Fibroblast of lung (primary cell): ENCODE data around the gene CP. TPM values are rescaled to one million over a fixed set of nuclear protein-coding genes. Genes with fewer than 3 reads are reported as not detected.

Experiments used
- DNase-seq, 2 donors: peaks; one replicate each; pipeline versions ENCODE4 v3.0.0 to v3.0.0-alpha.2; 2010; ENCODE audit warnings: low read depth in 2 of 2
- H2AFZ ChIP-seq: 2 replicates; pipeline ENCODE4 v1.5.1; 2012; ENCODE audit warnings: low read length, control low read depth, inconsistent platforms
- H3K27ac ChIP-seq: 2 replicates; pipeline ENCODE4 v1.5.1; 2011; ENCODE audit warnings: low read length, control low read depth; ENCODE audit not compliant: insufficient read depth
- H3K27me3 ChIP-seq: 2 replicates; pipeline ENCODE4 v1.5.1; 2011; ENCODE audit warnings: mild to moderate bottlenecking, low read length; ENCODE audit not compliant: control insufficient read depth, insufficient read depth
- H3K36me3 ChIP-seq: 2 replicates; pipeline ENCODE4 v1.5.1; 2011; ENCODE audit warnings: low read length; ENCODE audit not compliant: control insufficient read depth, insufficient read depth
- H3K4me1 ChIP-seq: 2 replicates; pipeline ENCODE4 v1.5.1; 2011; ENCODE audit warnings: low read length; ENCODE audit not compliant: control insufficient read depth, insufficient read depth; ENCODE audit errors: extremely low read depth
- H3K4me2 ChIP-seq: 2 replicates; pipeline ENCODE4 v1.5.1; 2011; ENCODE audit warnings: low read length, control low read depth; ENCODE audit not compliant: insufficient read depth; ENCODE audit errors: extremely low read depth
- H3K4me3 ChIP-seq, 4 experiments: fragments of 200-600 bp in 1 of 4; sonication (generic) in 1 of 4; replicated peaks in 1 of 4; 2 replicates each; pipeline ENCODE4 v1.5.1; 2011 to 2016; ENCODE audit warnings: low read length in 4 of 4, low read depth in 3 of 4, mild to moderate bottlenecking in 3 of 4, control low read depth in 2 of 4, inconsistent platforms in 1 of 4, mixed read lengths in 1 of 4; ENCODE audit not compliant: insufficient read depth in 1 of 4; ENCODE audit errors: control extremely low read depth in 1 of 4
- H3K79me2 ChIP-seq: 2 replicates; pipeline ENCODE4 v1.5.1; 2012; ENCODE audit warnings: mild to moderate bottlenecking, low read length, inconsistent platforms; ENCODE audit not compliant: control insufficient read depth, insufficient read depth
- H3K9ac ChIP-seq: 2 replicates; pipeline ENCODE4 v1.5.1; 2011; ENCODE audit warnings: mild to moderate bottlenecking, low read length, control low read depth; ENCODE audit not compliant: insufficient read depth
- H3K9me3 ChIP-seq: 2 replicates; pipeline ENCODE4 v1.5.1; 2012; ENCODE audit warnings: low read depth, low read length; ENCODE audit not compliant: control insufficient read depth, insufficient read depth
- H4K20me1 ChIP-seq: 2 replicates; pipeline ENCODE4 v1.5.1; 2011; ENCODE audit warnings: low read length; ENCODE audit not compliant: control insufficient read depth, insufficient read depth; ENCODE audit errors: extremely low read depth
- EZH2 ChIP-seq: IDR thresholded peaks from 2 replicates; pipeline ENCODE4 v1.5.1; 2012; ENCODE audit warnings: low read length, control low read depth, mild to moderate bottlenecking; ENCODE audit errors: missing control alignments
- polyA plus RNA-seq, 2 donors: library from polyadenylated mRNA; depleted of rRNA in 1 of 2; stranded (reverse) in 1 of 2; unstranded in 1 of 2; fragments of >200 nt; gene quantifications; 2 replicates each; pipeline ENCODE4 v1.2.1, GENCODE V29; 2011 to 2012; ENCODE audit warnings: missing spikeins in 1 of 2
- total RNA-seq: library from RNA; depleted of rRNA; stranded (reverse); fragments of >200 nt; gene quantifications from 2 replicates; pipeline ENCODE4 v1.2.1, GENCODE V29; 2014
- TF ChIP-seq, protein P1 (sequence below), 2 donors: IDR thresholded peaks in 1 of 2; conservative IDR thresholded peaks in 1 of 2; 1 replicate in 1 of 2; 2 replicates in 1 of 2; pipeline ENCODE4 v1.5.1; 2011 to 2012; ENCODE audit warnings: low read length in 2 of 2, control low read depth in 1 of 2, inconsistent platforms in 1 of 2, low read depth in 1 of 2, mild to moderate bottlenecking in 1 of 2

The CP gene
- total and polyA plus RNA-seq, 2 donors (not counting 1 experiment from before 2014, with no cell fraction given), result 0.03 TPM; not detected in 1

DNA sequence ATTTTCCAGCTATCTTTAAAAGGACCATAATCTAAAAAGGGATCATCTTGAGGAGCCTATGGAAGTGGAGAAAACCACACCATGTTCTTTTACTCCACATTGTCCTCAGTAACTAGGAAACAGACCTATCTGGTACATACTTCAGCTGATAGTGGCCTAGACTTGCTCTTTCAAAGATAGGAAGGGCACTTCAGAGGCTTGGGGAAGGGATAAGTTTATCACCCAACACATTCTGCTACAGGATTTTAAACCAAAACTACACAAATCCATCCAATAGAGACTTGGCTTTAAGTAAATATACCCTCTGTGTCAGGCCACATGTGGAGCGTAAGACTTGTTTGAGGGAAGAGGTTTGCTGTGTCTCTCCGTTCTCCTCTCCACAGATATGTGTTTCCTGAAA lies 35.4 kb downstream of the CP start:
- Histone ChIP-seq H3K27me3 (no peaks in the 10 kb centered on the region), H3K4me2 (no peak overlapping the region), H3K79me2 (no peaks in the 10 kb centered on the region), H3K36me3 (no peaks in the 10 kb centered on the region), H3K4me1 (peaks cover under 1% of the 10 kb centered on the region), H3K9ac (no peak overlapping the region), H3K27ac (no peak overlapping the region), H2AFZ (no peak overlapping the region), H4K20me1 (no peaks in the 10 kb centered on the region), H3K9me3 (no peaks in the 10 kb centered on the region), H3K4me3 (no peak overlapping the region)
- no peak for DNase-seq
- TF ChIP-seq EZH2, result no peak
- TF ChIP-seq, protein P1, sequence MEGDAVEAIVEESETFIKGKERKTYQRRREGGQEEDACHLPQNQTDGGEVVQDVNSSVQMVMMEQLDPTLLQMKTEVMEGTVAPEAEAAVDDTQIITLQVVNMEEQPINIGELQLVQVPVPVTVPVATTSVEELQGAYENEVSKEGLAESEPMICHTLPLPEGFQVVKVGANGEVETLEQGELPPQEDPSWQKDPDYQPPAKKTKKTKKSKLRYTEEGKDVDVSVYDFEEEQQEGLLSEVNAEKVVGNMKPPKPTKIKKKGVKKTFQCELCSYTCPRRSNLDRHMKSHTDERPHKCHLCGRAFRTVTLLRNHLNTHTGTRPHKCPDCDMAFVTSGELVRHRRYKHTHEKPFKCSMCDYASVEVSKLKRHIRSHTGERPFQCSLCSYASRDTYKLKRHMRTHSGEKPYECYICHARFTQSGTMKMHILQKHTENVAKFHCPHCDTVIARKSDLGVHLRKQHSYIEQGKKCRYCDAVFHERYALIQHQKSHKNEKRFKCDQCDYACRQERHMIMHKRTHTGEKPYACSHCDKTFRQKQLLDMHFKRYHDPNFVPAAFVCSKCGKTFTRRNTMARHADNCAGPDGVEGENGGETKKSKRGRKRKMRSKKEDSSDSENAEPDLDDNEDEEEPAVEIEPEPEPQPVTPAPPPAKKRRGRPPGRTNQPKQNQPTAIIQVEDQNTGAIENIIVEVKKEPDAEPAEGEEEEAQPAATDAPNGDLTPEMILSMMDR (conservative IDR thresholded peaks at IDR 0.05 in 1 of 2, IDR thresholded peaks at IDR 0.05 in 1 of 2; ENCODE audit: low read depth in 1 of 2, low read length in 2 of 2), result no peak

DNA sequence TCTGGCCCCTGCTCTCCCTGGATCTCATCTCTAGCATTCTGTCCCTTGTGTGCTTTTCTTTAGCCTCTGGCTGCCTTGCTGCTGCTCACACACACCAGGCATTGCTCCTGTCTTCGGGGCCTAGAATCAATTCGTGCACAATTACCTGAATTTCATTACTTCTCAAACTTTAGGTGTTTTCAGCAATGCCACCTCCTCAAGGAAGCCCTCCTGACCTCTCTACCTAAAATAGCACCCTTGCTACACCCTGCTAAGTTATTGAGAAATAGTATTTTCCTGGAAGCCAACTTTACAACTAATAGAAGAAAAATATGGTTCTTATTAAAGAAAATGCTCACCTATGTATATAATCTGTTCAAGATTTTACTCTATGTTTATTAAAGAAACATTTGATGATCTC lies 40.4 kb downstream of the CP start:
- Histone ChIP-seq H3K36me3 (no peaks in the 10 kb centered on the region), H3K4me1 (peaks cover 13% of the 10 kb centered on the region), H3K27me3 (no peaks in the 10 kb centered on the region), H3K9me3 (no peaks in the 10 kb centered on the region), H3K4me2 (no peak overlapping the region), H3K9ac (no peak overlapping the region), H3K27ac (no peak overlapping the region), H4K20me1 (no peaks in the 10 kb centered on the region), H2AFZ (no peak overlapping the region), H3K79me2 (no peaks in the 10 kb centered on the region), H3K4me3 (no peak overlapping the region)
- TF ChIP-seq, protein P1 (conservative IDR thresholded peaks at IDR 0.05 in 1 of 2, IDR thresholded peaks at IDR 0.05 in 1 of 2; ENCODE audit: low read depth in 1 of 2, low read length in 2 of 2), result no peak
- TF ChIP-seq EZH2, result no peak
- DNase-seq, result no peak

DNA sequence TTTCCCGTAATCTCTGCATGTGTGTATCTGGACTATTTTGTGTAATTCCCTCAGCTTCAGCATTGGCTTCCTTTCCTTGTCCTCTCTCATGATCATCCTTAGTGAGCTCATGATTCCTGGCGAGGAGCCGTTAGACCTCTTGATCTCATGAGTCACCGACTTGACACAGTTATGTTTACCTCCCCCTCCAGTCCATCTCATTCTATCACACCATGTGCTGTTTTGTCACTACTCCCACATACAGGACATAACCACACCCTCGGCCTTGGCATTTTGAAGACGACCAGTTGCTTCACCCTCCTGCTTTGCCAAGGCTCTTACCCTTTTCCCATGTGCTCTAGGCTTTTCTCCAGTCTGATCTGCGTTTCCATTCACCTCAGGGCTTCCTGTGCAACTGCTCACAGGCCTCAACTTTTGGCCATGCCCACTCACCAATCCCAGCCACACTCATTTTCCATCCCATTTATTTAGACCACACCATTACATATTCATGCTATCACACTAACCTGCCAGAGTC lies 41.5 kb downstream of the CP start:
- H3K9me3 ChIP-seq, result no peaks in the 10 kb centered on the region
- no peaks in the 10 kb centered on the region for H3K27me3 ChIP-seq
- H3K9ac ChIP-seq, result no peak overlapping the region
- no peaks in the 10 kb centered on the region for H4K20me1 ChIP-seq
- peak; percentile 99 to 100 for DNase-seq
- H3K4me3 ChIP-seq, result no peak overlapping the region
- H3K4me2 ChIP-seq, result peak overlapping the region; percentile 44
- peak overlapping the region; percentile 79 for H3K27ac ChIP-seq
- TF ChIP-seq, protein P1 (conservative IDR thresholded peaks at IDR 0.05 in 1 of 2, IDR thresholded peaks at IDR 0.05 in 1 of 2; ENCODE audit: low read depth in 1 of 2, low read length in 2 of 2), result no peak
- TF ChIP-seq EZH2, result no peak
- no peaks in the 10 kb centered on the region for H3K36me3 ChIP-seq
- peak overlapping the region; percentile 56 for H2AFZ ChIP-seq
- no peaks in the 10 kb centered on the region for H3K79me2 ChIP-seq
- peaks cover 13% of the 10 kb centered on the region for H3K4me1 ChIP-seq
